ENCODE data around the gene CRYBA2.

DNA sequence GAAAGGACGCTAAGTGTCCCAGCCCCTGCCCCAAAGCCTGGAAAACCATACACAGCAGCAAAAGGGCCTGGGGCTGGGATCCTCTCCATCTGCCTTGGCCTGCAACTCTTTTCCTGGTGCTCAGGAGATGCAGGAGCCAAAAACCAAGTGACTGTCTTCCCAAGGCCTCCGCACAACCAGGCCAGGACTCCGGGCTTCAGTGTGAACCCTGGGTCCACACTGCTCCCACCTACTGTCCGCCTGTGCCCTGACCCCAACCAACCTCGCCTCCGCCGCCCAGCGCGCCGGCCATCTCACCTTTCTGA, 9.3 kb downstream of the CRYBA2 start:
- TF ChIP-seq POLR2AphosphoS5 (IDR thresholded peaks at IDR 0.05; ENCODE audit: insufficient read depth, low read depth, low read length) = no peak
- TF ChIP-seq, protein P1, sequence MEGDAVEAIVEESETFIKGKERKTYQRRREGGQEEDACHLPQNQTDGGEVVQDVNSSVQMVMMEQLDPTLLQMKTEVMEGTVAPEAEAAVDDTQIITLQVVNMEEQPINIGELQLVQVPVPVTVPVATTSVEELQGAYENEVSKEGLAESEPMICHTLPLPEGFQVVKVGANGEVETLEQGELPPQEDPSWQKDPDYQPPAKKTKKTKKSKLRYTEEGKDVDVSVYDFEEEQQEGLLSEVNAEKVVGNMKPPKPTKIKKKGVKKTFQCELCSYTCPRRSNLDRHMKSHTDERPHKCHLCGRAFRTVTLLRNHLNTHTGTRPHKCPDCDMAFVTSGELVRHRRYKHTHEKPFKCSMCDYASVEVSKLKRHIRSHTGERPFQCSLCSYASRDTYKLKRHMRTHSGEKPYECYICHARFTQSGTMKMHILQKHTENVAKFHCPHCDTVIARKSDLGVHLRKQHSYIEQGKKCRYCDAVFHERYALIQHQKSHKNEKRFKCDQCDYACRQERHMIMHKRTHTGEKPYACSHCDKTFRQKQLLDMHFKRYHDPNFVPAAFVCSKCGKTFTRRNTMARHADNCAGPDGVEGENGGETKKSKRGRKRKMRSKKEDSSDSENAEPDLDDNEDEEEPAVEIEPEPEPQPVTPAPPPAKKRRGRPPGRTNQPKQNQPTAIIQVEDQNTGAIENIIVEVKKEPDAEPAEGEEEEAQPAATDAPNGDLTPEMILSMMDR (IDR thresholded peaks at IDR 0.05; ENCODE audit: extremely low read depth in 1 of 2, insufficient read depth in 1 of 2, low read depth in 1 of 2, low read length in 2 of 2) = no peak
- no peak for TF ChIP-seq POLR2A (IDR thresholded peaks at IDR 0.05; ENCODE audit: low read depth, low read length)
- TF ChIP-seq, protein P2, sequence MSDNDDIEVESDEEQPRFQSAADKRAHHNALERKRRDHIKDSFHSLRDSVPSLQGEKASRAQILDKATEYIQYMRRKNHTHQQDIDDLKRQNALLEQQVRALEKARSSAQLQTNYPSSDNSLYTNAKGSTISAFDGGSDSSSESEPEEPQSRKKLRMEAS (IDR thresholded peaks at IDR 0.05; ENCODE audit: insufficient read depth, insufficient read length) = no peak
